ENCODE results near the gene NTSR1. TPM values are rescaled to one million over a fixed set of nuclear protein-coding genes. Genes with fewer than 3 reads are reported as not detected.

NTSR1 gene
- total RNA-seq, 4 donors from 2014 or later = 0.06 to 0.09 TPM; not detected in 2

GRCh38 chr20:62738025-62738881, 29.6 kb downstream of the NTSR1 start:
- DNase-seq = no peak
- Histone ChIP-seq H3K27me3 (peaks cover 0 to 99% (median 0%) of the 10 kb centered on the region in 4 donors), H3K9me3 (no peaks in the 10 kb centered on the region), H3K4me3 (no peak overlapping the region), H3K4me1 (peaks cover 9 to 42% (median 20%) of the 10 kb centered on the region in 3 donors), H3K27ac (no peak overlapping the region), H3K36me3 (no peaks in the 10 kb centered on the region)
- WGBS, 2 donors = 39 to 97% methylated on average over 3 to 7 of the region's 29 CpGs
- intact Hi-C loops (cut with DNase I) = no loop called here
- TF ChIP-seq POLR2A (IDR thresholded peaks at IDR 0.05) = no peak
- TF ChIP-seq, protein P1, sequence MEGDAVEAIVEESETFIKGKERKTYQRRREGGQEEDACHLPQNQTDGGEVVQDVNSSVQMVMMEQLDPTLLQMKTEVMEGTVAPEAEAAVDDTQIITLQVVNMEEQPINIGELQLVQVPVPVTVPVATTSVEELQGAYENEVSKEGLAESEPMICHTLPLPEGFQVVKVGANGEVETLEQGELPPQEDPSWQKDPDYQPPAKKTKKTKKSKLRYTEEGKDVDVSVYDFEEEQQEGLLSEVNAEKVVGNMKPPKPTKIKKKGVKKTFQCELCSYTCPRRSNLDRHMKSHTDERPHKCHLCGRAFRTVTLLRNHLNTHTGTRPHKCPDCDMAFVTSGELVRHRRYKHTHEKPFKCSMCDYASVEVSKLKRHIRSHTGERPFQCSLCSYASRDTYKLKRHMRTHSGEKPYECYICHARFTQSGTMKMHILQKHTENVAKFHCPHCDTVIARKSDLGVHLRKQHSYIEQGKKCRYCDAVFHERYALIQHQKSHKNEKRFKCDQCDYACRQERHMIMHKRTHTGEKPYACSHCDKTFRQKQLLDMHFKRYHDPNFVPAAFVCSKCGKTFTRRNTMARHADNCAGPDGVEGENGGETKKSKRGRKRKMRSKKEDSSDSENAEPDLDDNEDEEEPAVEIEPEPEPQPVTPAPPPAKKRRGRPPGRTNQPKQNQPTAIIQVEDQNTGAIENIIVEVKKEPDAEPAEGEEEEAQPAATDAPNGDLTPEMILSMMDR (IDR thresholded peaks at IDR 0.05) = no peak

DNA sequence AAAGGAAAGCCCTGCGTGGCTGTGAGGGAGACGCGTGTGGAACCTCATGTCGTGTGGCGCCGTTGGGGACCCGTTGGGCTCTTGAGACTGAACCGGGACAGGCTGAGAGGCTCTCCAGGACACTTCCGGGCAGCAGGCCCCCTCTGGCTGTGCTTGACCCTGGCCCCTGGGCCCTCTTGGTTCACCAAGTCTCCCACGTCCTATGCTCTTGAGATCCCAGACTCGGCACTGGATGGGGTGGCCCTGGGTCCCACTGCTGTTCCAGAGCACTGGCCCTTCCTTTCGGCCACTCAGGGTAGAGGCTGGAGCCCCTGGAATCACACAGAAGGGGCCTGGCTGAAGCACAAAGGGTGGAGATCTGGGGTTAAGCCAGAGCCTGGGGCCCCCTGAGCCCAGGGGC, 30.4 kb downstream of the NTSR1 start:
- Histone ChIP-seq H3K4me3 (no peak overlapping the region), H3K9me3 (no peaks in the 10 kb centered on the region), H3K4me1 (peaks cover 9 to 42% (median 23%) of the 10 kb centered on the region in 3 donors), H3K36me3 (no peaks in the 10 kb centered on the region), H3K27me3 (peaks cover 0 to 99% (median 0%) of the 10 kb centered on the region in 4 donors), H3K27ac (peak overlapping the region in 3 of 4 donors; percentile 44 to 77 (median 74))
- TF ChIP-seq POLR2A (IDR thresholded peaks at IDR 0.05) = no peak
- TF ChIP-seq, protein P1 (IDR thresholded peaks at IDR 0.05) = no peak
- DNase-seq = no peak
- intact Hi-C loops (cut with DNase I) = no loop called here
- 80 to 97% methylated on average over 2 to 9 of the region's 12 CpGs for WGBS, 2 donors

DNA sequence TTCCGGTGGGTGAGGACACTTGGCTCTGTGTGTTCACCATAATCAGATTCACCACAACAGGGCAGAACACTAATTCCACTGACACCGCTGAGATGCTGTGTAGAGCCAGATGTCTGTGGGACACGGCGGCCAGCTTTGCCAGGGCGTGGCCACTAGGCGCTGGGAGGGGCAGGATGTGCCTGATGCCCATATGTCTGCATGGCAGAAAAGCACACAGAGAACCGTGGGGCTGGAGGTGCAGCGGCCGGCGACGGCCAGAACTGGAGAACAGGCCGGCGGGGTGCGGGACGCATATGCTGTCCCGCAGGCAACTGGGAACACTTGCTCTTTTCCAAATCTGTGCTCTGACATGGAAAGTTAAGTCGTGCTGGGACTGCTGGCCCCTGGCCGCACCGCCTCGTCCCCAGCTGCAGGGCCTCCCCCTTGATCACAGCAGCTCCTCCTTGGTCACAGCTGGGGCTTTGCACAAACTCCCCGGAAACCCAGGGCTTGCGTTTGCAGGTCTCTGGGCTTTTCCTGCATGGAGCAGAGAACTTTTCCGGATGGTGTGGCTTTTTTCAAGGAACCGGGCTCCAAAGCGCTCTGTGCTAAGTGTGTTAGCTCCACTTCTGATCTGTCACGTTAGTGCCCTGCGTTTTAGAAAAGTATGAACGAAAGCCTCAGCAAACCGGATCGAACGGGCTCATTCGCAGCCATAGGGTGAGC, 31.1 kb downstream of the NTSR1 start:
- H3K27ac ChIP-seq = peak overlapping the region in 3 of 4 donors; percentile 44 to 77 (median 74)
- peaks cover 9 to 42% (median 23%) of the 10 kb centered on the region in 3 donors for H3K4me1 ChIP-seq
- intact Hi-C loops (cut with DNase I) = no loop called here
- TF ChIP-seq POLR2A (IDR thresholded peaks at IDR 0.05) = peak in 1 of 4 donors; percentile 20
- TF ChIP-seq, protein P1 (IDR thresholded peaks at IDR 0.05) = peak in 1 of 6 experiments; percentile 20
- H3K9me3 ChIP-seq = no peaks in the 10 kb centered on the region
- H3K36me3 ChIP-seq = no peaks in the 10 kb centered on the region
- no peak for DNase-seq
- 22 to 28% methylated on average over 20 to 21 of the region's 32 CpGs for WGBS, 2 donors
- peaks cover 0 to 99% (median 0%) of the 10 kb centered on the region in 4 donors for H3K27me3 ChIP-seq
- H3K4me3 ChIP-seq = peak overlapping the region in 3 of 4 donors; percentile 12 to 49 (median 18)

DNA sequence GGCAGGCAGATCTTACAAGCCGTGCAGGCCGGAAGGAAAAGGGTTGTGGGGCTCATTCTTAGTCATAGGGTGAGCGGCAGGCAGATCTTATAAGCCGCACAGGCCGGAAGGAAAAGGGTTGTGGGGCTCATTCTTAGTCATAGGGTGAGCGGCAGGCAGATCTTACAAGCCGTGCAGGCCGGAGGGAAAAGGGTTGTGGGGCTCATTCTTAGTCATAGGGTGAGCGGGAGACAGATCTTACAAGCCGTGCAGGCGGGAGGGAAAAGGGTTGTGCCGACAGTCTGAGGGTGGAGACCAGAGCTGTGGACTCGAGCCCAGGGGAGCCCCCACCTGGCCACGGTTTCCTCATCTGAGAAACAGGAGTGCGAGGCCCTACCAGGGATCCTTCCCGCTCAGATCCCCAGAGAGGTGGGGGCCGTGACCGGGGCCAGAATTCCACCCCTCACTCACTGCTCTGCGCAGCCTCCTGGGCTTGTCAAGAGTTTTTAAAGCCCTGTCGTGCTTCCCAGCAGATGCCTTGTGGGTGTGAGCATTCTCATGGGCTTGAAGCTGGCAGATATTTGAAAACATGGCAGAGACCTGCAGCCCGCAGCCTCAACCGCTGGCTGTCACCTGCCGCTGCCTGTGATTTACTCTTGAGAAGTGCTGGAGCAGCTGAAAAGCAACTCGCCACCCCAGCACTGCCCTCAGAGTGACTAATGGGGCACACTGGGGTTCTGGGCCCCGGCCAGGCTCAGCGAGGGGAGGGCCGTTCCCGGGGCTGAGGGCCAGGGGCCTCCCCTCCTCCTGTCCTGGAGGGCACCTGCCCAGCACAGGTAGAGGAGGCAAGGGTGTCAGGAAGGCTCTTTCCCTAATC, 31.9 kb downstream of the NTSR1 start:
- DNase-seq = peak; percentile 57
- no peaks in the 10 kb centered on the region for H3K9me3 ChIP-seq
- H3K27ac ChIP-seq = peak overlapping the region; percentile 26 to 77 (median 59)
- intact Hi-C loops (cut with DNase I) = no loop called here
- H3K4me1 ChIP-seq = peaks cover 9 to 42% (median 23%) of the 10 kb centered on the region in 3 donors
- no peak for TF ChIP-seq POLR2A (IDR thresholded peaks at IDR 0.05)
- TF ChIP-seq, protein P1 (IDR thresholded peaks at IDR 0.05) = no peak
- 35 to 38% methylated on average over 12 to 16 of the region's 28 CpGs for WGBS, 2 donors
- H3K36me3 ChIP-seq = no peaks in the 10 kb centered on the region
- peak overlapping the region in 3 of 4 donors; percentile 12 to 49 (median 18) for H3K4me3 ChIP-seq
- peaks cover 0 to 99% (median 0%) of the 10 kb centered on the region in 4 donors for H3K27me3 ChIP-seq
